ENCODE data around the gene NAALAD2.
A peak's percentile ranks its signal among the peaks of the same experiment; 100 is the strongest.
"Not testable (repeated sequence)": the region's sequence is repeated elsewhere in the genome, so short reads cannot be mapped to it uniquely, and the experiment has no call there.

NAALAD2 gene

DNA sequence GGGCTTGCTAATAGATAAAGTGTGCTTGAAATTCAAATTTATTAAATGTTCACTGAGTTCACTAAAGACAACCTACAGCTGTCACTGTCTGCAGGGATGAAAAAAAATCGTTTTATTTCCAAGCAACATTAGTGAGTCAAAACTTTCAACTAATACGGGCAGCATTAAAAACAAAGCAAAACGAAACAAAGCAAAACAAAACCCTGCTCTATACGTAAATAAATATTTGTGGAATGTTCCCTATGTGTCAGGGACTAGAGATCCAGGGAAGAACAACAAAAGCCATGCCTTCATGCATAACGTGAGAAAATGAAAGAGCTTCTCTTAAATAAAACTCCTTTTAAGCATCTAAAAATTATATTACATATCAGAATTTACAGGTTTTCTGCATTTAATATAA lies 553 bp downstream of the NAALAD2 start:
- no peak overlapping the region for H3K9ac ChIP-seq (ENCODE audit: low read length)
- no peaks in the 10 kb centered on the region for H3K9me3 ChIP-seq (ENCODE audit: low read length)
- H3K4me1 ChIP-seq (ENCODE audit: insufficient read depth, low read length), result no peaks in the 10 kb centered on the region
- no peaks in the 10 kb centered on the region for H3K36me3 ChIP-seq (ENCODE audit: insufficient read depth, low read length)
- H3K4me3 ChIP-seq (ENCODE audit: low read depth in 1 of 2, low read length in 2 of 2), result peak overlapping the region; percentile 53 to 68
- H3K27ac ChIP-seq (ENCODE audit: low read depth, low read length), result no peak overlapping the region
- H3K27me3 ChIP-seq (ENCODE audit: control insufficient read depth in 1 of 2, insufficient read depth in 2 of 2, low read length in 2 of 2), result no peaks in the 10 kb centered on the region

DNA sequence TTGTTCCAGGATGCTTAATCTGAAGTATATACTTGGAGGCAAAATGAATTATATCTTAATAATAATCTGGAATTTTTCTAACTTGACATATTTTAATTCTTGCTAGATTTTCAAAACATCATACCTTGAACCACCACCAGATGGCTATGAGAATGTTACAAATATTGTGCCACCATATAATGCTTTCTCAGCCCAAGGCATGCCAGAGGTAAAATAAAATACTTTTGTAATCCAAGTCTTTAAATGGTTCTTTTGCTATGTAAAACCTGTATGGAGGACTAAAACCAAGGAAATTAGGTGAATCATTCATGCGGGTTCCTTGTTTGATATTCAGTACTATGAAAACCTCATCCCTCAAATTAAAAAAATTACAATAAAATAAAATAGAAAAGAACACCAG lies 14.4 kb downstream of the NAALAD2 start:
- H3K27ac ChIP-seq (ENCODE audit: low read depth, low read length), result no peak overlapping the region
- no peaks in the 10 kb centered on the region for H3K27me3 ChIP-seq (ENCODE audit: control insufficient read depth in 1 of 2, insufficient read depth in 2 of 2, low read length in 2 of 2)
- H3K36me3 ChIP-seq (ENCODE audit: insufficient read depth, low read length), result no peaks in the 10 kb centered on the region
- no peaks in the 10 kb centered on the region for H3K4me1 ChIP-seq (ENCODE audit: insufficient read depth, low read length)
- no peak overlapping the region for H3K4me3 ChIP-seq (ENCODE audit: low read depth in 1 of 2, low read length in 2 of 2)
- no peaks in the 10 kb centered on the region for H3K9me3 ChIP-seq (ENCODE audit: low read length)
- H3K9ac ChIP-seq (ENCODE audit: low read length), result no peak overlapping the region

DNA sequence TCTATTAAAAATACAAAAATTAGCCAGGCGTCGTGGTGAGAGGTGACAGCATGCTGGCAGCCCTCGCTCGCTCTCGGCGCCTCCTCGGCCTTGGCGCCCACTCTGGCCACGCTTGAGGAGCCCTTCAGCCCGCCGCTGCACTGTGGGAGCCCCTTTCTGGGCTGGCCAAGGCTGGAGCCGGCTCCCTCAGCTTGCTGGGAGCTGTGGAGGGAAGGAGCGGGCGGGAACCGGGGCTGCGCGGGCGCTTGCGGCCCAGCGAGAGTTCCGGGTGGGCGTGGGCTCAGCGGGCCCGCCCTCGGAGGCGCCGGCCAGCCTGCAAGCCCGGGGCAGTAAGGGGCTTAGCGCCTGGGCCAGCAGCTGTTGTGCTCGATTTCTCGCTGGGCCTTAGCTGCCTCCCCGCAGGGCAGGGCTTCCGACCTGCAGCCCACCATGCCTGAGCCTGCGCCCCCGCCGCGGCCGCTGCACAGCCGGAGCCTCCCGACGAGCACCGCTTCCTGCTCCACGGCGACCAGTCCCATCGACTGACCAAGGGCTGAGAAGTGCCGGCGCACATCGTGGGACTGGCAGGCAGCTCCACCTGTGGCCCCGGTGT lies 32.6 kb downstream of the NAALAD2 start:
- not testable (repeated sequence) for H3K4me1 ChIP-seq (ENCODE audit: insufficient read depth, low read length); H3K4me3 ChIP-seq (ENCODE audit: low read depth in 1 of 2, low read length in 2 of 2); H3K9ac ChIP-seq (ENCODE audit: low read length); H3K27me3 ChIP-seq (ENCODE audit: control insufficient read depth in 1 of 2, insufficient read depth in 2 of 2, low read length in 2 of 2); H3K36me3 ChIP-seq (ENCODE audit: insufficient read depth, low read length); H3K9me3 ChIP-seq (ENCODE audit: low read length); H3K27ac ChIP-seq (ENCODE audit: low read depth, low read length)

DNA sequence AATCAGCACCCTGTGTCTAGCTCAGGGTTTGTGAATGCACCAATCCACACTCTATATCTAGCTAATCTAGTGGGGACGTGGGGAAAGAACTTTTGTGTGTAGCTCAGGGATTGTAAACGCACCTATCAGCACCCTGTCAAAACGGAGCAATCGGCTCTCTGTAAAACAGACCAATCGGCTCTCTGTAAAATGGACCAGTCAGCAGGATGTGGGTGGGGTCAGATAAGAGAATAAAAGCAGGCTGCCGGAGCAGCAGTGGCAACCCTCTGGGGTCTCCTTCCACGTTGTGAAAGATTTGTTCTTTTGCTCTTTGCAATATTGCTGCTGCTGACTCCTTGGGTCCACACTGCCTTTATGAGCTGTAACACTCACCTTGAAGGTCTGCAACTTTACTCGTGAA lies 33.2 kb downstream of the NAALAD2 start:
- not testable (repeated sequence) for H3K9me3 ChIP-seq (ENCODE audit: low read length); H3K4me1 ChIP-seq (ENCODE audit: insufficient read depth, low read length); H3K9ac ChIP-seq (ENCODE audit: low read length); H3K36me3 ChIP-seq (ENCODE audit: insufficient read depth, low read length); H3K4me3 ChIP-seq (ENCODE audit: low read depth in 1 of 2, low read length in 2 of 2); H3K27me3 ChIP-seq (ENCODE audit: control insufficient read depth in 1 of 2, insufficient read depth in 2 of 2, low read length in 2 of 2); H3K27ac ChIP-seq (ENCODE audit: low read depth, low read length)

DNA sequence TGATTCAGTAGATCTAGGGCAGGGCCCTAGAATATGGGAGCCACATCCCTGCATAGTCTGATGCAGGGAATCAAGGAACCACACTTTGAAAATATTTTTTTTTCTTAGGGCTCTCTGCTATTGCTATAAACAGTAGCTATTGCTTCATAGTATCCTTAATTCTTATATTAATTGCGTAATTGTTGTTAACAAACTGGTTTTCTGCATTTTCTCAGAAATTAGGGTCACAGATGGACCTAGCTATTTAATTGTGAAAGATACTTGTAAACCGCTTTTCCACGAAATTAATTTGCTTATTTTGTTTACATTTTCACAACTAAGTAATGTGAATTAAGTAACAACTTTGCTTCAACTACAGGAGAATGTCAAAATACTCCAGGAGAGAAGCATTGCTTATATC lies 34.1 kb downstream of the NAALAD2 start:
- H3K4me3 ChIP-seq (ENCODE audit: low read depth in 1 of 2, low read length in 2 of 2), result no peak overlapping the region
- H3K9me3 ChIP-seq (ENCODE audit: low read length), result no peaks in the 10 kb centered on the region
- no peaks in the 10 kb centered on the region for H3K4me1 ChIP-seq (ENCODE audit: insufficient read depth, low read length)
- H3K36me3 ChIP-seq (ENCODE audit: insufficient read depth, low read length), result no peaks in the 10 kb centered on the region
- no peak overlapping the region for H3K27ac ChIP-seq (ENCODE audit: low read depth, low read length)
- no peaks in the 10 kb centered on the region for H3K27me3 ChIP-seq (ENCODE audit: control insufficient read depth in 1 of 2, insufficient read depth in 2 of 2, low read length in 2 of 2)
- H3K9ac ChIP-seq (ENCODE audit: low read length), result no peak overlapping the region

DNA sequence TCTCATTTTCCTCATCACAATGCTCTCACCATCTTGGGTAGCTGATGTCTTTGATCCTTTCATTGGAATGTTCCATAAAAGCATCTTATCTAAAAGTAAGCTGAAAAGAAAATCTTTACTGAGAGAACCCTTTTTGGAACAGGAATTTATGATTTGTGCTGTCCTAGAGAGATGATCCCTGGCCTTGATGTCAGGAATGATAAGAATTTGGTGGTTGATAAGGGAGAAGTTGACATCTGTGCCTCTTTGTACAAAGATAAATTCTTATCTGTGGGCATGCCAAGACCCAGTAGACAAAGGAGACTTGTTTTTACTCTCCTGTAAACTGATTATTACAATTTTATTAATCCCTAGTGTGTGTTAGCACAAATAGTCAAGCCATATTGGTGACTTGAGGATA lies 36.9 kb downstream of the NAALAD2 start:
- Histone ChIP-seq H3K4me3 (ENCODE audit: low read depth in 1 of 2, low read length in 2 of 2) (no peak overlapping the region), H3K27me3 (ENCODE audit: control insufficient read depth in 1 of 2, insufficient read depth in 2 of 2, low read length in 2 of 2) (no peaks in the 10 kb centered on the region), H3K9ac (ENCODE audit: low read length) (no peak overlapping the region), H3K4me1 (ENCODE audit: insufficient read depth, low read length) (no peaks in the 10 kb centered on the region), H3K27ac (ENCODE audit: low read depth, low read length) (no peak overlapping the region), H3K9me3 (ENCODE audit: low read length) (no peaks in the 10 kb centered on the region), H3K36me3 (ENCODE audit: insufficient read depth, low read length) (no peaks in the 10 kb centered on the region)

DNA sequence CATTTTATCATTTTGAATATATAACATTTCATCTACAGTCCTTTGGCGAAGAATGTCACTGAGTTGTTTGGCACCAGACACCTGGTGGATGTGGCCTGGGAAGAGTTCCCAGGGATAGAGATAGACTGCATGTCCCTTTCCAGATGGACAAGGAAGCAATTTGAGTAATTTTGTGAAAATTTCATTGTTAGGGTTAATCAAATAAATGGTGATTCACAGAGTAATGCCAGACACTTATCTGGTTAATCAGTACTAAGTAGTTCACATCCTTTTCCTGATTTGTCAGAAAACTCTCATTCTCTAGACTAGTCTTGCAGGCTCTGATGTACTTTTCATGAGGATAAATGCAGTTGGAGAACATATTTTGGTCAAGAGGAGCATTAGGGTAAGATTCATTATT lies 41.6 kb downstream of the NAALAD2 start:
- no peaks in the 10 kb centered on the region for H3K27me3 ChIP-seq (ENCODE audit: control insufficient read depth in 1 of 2, insufficient read depth in 2 of 2, low read length in 2 of 2)
- no peak overlapping the region for H3K4me3 ChIP-seq (ENCODE audit: low read depth in 1 of 2, low read length in 2 of 2)
- no peaks in the 10 kb centered on the region for H3K36me3 ChIP-seq (ENCODE audit: insufficient read depth, low read length)
- no peaks in the 10 kb centered on the region for H3K4me1 ChIP-seq (ENCODE audit: insufficient read depth, low read length)
- no peaks in the 10 kb centered on the region for H3K9me3 ChIP-seq (ENCODE audit: low read length)
- no peak overlapping the region for H3K9ac ChIP-seq (ENCODE audit: low read length)
- H3K27ac ChIP-seq (ENCODE audit: low read depth, low read length), result no peak overlapping the region

DNA sequence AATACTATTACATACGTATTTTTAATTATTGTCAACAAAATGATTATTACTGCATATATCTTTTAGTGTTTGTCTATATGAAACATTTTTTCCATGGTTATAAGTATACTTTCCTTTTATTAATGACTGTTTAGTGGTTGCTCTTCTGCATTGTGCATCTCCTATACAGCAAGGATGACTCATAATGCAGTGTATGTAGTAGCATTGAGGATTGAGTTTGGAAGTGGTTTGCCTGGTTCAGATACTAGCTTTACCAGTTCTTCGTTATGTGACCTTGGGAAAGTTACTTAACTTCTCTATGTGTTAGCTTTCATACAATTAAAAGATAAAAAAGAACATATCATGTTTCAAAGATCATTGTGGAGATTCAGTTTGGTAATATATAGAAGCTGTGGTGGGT lies 44.3 kb downstream of the NAALAD2 start:
- Histone ChIP-seq H3K36me3 (ENCODE audit: insufficient read depth, low read length) (no peaks in the 10 kb centered on the region), H3K27me3 (ENCODE audit: control insufficient read depth in 1 of 2, insufficient read depth in 2 of 2, low read length in 2 of 2) (no peaks in the 10 kb centered on the region), H3K27ac (ENCODE audit: low read depth, low read length) (no peak overlapping the region), H3K9ac (ENCODE audit: low read length) (no peak overlapping the region), H3K4me3 (ENCODE audit: low read depth in 1 of 2, low read length in 2 of 2) (no peak overlapping the region), H3K9me3 (ENCODE audit: low read length) (no peaks in the 10 kb centered on the region), H3K4me1 (ENCODE audit: insufficient read depth, low read length) (no peaks in the 10 kb centered on the region)

DNA sequence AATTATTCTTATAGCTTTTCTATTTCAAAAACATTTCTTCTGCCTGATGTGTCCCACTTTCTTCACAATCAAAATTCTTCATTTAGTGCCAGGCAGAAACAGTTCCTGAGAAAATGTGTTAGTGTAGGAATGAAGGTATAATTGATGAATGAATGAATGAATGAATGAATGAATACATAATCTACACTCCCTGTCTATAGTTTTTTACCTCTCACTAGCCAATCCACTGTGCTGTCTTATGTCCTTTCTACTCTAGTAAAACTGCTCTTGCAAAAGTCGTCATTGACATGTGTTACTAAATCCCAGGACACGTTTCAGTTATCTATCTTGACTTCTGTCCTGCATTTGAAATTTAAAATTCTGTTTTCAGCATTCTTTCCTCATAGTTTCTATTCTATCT lies 45.5 kb downstream of the NAALAD2 start:
- Histone ChIP-seq H3K9me3 (ENCODE audit: low read length) (no peaks in the 10 kb centered on the region), H3K36me3 (ENCODE audit: insufficient read depth, low read length) (no peaks in the 10 kb centered on the region), H3K27ac (ENCODE audit: low read depth, low read length) (no peak overlapping the region)

DNA sequence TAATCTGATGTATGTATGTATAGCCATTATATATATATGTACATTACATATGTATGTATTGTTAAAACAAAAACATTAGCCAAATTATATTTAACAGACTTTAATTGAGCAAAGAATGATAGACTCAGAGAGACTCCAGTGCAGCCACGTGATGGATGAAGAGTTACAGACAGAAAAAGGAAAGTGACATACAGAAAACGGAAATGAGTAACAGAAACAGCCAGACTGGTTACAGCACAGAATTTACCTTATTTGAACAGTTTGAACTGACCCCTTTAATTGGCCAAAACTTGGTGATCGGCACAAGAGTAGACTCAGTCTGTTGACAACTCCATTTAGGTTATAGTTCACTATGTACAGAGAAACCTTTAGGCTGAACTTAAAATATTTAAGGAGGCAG lies 53.4 kb downstream of the NAALAD2 start:
- Histone ChIP-seq H3K27ac (ENCODE audit: low read depth, low read length) (no peak overlapping the region), H3K9me3 (ENCODE audit: low read length) (no peaks in the 10 kb centered on the region), H3K36me3 (ENCODE audit: insufficient read depth, low read length) (no peaks in the 10 kb centered on the region), H3K4me3 (ENCODE audit: low read depth in 1 of 2, low read length in 2 of 2) (no peak overlapping the region), H3K9ac (ENCODE audit: low read length) (no peak overlapping the region), H3K4me1 (ENCODE audit: insufficient read depth, low read length) (no peaks in the 10 kb centered on the region), H3K27me3 (ENCODE audit: control insufficient read depth in 1 of 2, insufficient read depth in 2 of 2, low read length in 2 of 2) (no peaks in the 10 kb centered on the region)

More for the DNA sequence above, 45.5 kb downstream of the NAALAD2 start:
- Histone ChIP-seq H3K9ac (ENCODE audit: low read length) (no peak overlapping the region), H3K27me3 (ENCODE audit: control insufficient read depth in 1 of 2, insufficient read depth in 2 of 2, low read length in 2 of 2) (no peaks in the 10 kb centered on the region), H3K4me3 (ENCODE audit: low read depth in 1 of 2, low read length in 2 of 2) (no peak overlapping the region), H3K4me1 (ENCODE audit: insufficient read depth, low read length) (no peaks in the 10 kb centered on the region)

DNA sequence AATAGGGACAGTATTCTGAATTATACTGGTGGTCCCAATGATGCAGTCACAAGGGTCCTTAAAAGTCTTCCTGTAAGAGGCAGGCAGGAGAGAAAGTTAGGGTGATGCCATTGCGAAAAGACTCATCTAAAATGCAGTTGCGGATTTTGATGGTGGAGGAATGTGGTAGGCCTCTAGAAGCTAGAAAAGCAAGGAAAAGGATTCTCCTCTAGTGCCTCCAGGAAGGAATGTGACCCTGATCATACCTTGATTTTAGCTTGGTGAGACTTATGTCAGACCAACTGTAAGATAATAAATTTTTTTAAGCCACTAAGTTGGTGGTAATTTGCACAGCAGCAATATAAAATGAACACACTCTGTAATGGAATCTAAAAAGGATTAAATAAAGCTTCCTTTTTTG lies 54.5 kb downstream of the NAALAD2 start:
- no peaks in the 10 kb centered on the region for H3K27me3 ChIP-seq (ENCODE audit: control insufficient read depth in 1 of 2, insufficient read depth in 2 of 2, low read length in 2 of 2)
- no peaks in the 10 kb centered on the region for H3K4me1 ChIP-seq (ENCODE audit: insufficient read depth, low read length)
- no peak overlapping the region for H3K27ac ChIP-seq (ENCODE audit: low read depth, low read length)
- H3K36me3 ChIP-seq (ENCODE audit: insufficient read depth, low read length), result no peaks in the 10 kb centered on the region
- H3K9me3 ChIP-seq (ENCODE audit: low read length), result no peaks in the 10 kb centered on the region
- H3K4me3 ChIP-seq (ENCODE audit: low read depth in 1 of 2, low read length in 2 of 2), result no peak overlapping the region
- H3K9ac ChIP-seq (ENCODE audit: low read length), result no peak overlapping the region

DNA sequence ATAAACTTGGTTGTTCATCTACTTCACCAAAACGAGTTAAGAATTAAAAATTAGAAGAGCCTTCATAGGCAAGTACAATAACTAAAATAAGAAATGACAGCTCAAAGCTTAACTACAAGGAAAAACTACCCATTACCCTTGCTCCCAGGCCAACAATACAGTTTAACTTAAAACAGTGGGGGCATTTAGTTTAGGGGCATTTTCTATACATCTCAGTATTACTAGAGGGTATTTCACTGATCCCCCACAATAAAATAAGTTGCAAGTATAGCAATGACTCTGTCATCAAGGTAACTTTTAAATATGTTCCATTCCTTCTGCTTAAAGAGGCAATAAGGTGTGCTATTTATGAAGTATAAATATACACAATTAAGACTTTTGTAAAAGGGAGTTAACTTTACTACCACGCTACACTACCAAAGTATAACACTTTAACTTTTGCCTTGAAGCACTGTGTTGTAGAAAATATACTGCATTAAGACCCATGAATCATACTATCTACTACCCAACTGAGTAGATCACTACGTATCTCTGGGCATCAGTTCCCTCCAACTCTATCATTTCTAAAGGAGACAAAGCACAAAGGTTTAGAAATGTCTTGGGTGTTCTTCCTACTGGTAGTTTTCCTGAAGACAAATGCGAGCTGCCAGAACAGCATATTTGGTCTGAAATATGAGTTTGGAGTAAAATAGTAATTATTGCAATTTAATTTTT lies 58.6 kb downstream of the NAALAD2 start:
- no peak overlapping the region for H3K9ac ChIP-seq (ENCODE audit: low read length)
- H3K36me3 ChIP-seq (ENCODE audit: insufficient read depth, low read length), result no peaks in the 10 kb centered on the region
- H3K4me3 ChIP-seq (ENCODE audit: low read depth in 1 of 2, low read length in 2 of 2), result no peak overlapping the region
- H3K4me1 ChIP-seq (ENCODE audit: insufficient read depth, low read length), result no peaks in the 10 kb centered on the region
- no peaks in the 10 kb centered on the region for H3K27me3 ChIP-seq (ENCODE audit: control insufficient read depth in 1 of 2, insufficient read depth in 2 of 2, low read length in 2 of 2)
- no peaks in the 10 kb centered on the region for H3K9me3 ChIP-seq (ENCODE audit: low read length)
- H3K27ac ChIP-seq (ENCODE audit: low read depth, low read length), result no peak overlapping the region
